ENCODE data around the gene DROSHA. TPM values are rescaled to one million over a fixed set of nuclear protein-coding genes. Genes with fewer than 3 reads are reported as not detected.

Gene DROSHA
- total RNA-seq, 1 experiment from 2014 or later: 73.5 TPM

DNA sequence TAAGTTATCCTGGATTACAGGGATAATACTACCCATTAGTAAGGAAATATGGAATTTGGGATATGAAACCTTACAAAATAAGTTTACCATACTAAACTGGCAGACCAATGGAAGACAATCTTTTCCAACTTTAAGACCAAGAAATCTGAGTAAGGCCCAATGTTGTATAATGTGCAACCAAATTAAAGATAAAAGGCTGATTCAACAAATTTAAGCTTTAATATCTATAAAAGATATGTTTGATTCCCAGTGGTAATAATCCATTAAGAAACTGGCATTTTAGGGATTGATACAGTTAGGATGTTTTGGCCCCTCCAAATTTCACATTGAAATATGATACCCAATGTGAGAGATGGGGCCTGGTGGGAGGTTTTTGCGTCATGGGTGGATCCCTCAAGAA, 66.6 kb downstream of the DROSHA start:
- Histone ChIP-seq H3K79me2 (ENCODE audit: insufficient read depth, low read length) (no peaks in the 10 kb centered on the region), H3K4me3 (replicated peaks in 1 of 2; ENCODE audit: low read depth in 1 of 2, low read length in 2 of 2) (no peak overlapping the region), H3K27me3 (ENCODE audit: insufficient read depth, low read length) (no peaks in the 10 kb centered on the region), H3K9ac (ENCODE audit: low read length) (no peak overlapping the region), H3K27ac (ENCODE audit: low read depth, low read length) (no peak overlapping the region), H3K4me1 (ENCODE audit: control insufficient read depth in 1 of 2, insufficient read depth in 2 of 2, low read length in 2 of 2) (no peaks in the 10 kb centered on the region), H3K36me3 (ENCODE audit: control insufficient read depth in 1 of 2, insufficient read depth in 2 of 2, low read length in 2 of 2) (peaks cover 32 to 36% of the 10 kb centered on the region in 2 experiments; a peak in 3 of 4 replicates), H3K9me3 (ENCODE audit: control insufficient read depth in 1 of 2, insufficient read depth in 1 of 2, low read depth in 1 of 2, low read length in 2 of 2) (no peaks in the 10 kb centered on the region), H3K4me2 (ENCODE audit: low read length) (no peak overlapping the region), H4K20me1 (ENCODE audit: insufficient read depth) (no peaks in the 10 kb centered on the region), H3K9me2 (ENCODE audit: insufficient read depth) (no peaks in the 10 kb centered on the region), H2AFZ (ENCODE audit: low read depth, low read length, poor library complexity, severe bottlenecking) (no peak overlapping the region)
- DNase-seq (ENCODE audit: low read depth, low spot score): no peak
- intact Hi-C loops (cut with micrococcal nuclease): no loop called here
- RAD21 ChIA-PET (ENCODE audit: low non-redundant PET in 1 of 2, low total read pairs in 2 of 2, uncharacterized antibody in 2 of 2, unreplicated experiment in 2 of 2): no interaction called here
- no peak for ATAC-seq
- no TSS peak for BruUV-seq (replicated peaks)
- CTCF ChIA-PET: no interaction called here
- no peak for TF ChIP-seq EGR1 (IDR thresholded peaks at IDR 0.05; ENCODE audit: low read depth)
- POLR2A ChIA-PET: no interaction called here

DNA sequence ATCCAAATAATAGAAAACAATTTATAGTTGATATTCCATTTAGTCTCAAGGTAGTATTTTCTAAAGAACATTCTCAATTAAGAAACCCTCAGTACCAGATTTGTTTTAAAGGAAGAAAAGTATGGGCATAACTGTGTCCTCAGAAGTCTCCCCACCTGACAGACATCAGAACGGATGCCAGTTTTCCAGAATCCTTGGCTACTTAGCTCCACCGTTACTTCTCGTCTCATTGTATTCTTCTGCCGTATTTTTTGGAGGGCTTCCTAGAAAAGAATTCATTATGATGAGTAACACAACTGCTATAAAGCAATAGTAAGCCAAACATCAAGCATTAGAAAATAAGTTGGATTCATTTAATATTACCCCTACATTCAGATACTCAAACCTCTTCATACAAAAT, 67.8 kb downstream of the DROSHA start:
- Histone ChIP-seq H3K4me3 (replicated peaks in 1 of 2; ENCODE audit: low read depth in 1 of 2, low read length in 2 of 2) (no peak overlapping the region), H3K27me3 (ENCODE audit: insufficient read depth, low read length) (no peaks in the 10 kb centered on the region), H3K9me2 (ENCODE audit: insufficient read depth) (no peaks in the 10 kb centered on the region), H2AFZ (ENCODE audit: low read depth, low read length, poor library complexity, severe bottlenecking) (no peak overlapping the region), H4K20me1 (ENCODE audit: insufficient read depth) (no peaks in the 10 kb centered on the region), H3K27ac (ENCODE audit: low read depth, low read length) (no peak overlapping the region), H3K9me3 (ENCODE audit: control insufficient read depth in 1 of 2, insufficient read depth in 1 of 2, low read depth in 1 of 2, low read length in 2 of 2) (no peaks in the 10 kb centered on the region), H3K36me3 (ENCODE audit: control insufficient read depth in 1 of 2, insufficient read depth in 2 of 2, low read length in 2 of 2) (peaks cover 32 to 36% of the 10 kb centered on the region in 2 experiments; a peak in 3 of 4 replicates), H3K9ac (ENCODE audit: low read length) (no peak overlapping the region), H3K4me2 (ENCODE audit: low read length) (no peak overlapping the region), H3K4me1 (ENCODE audit: control insufficient read depth in 1 of 2, insufficient read depth in 2 of 2, low read length in 2 of 2) (no peaks in the 10 kb centered on the region), H3K79me2 (ENCODE audit: insufficient read depth, low read length) (no peaks in the 10 kb centered on the region)
- POLR2A ChIA-PET: no interaction called here
- RAD21 ChIA-PET (ENCODE audit: low non-redundant PET in 1 of 2, low total read pairs in 2 of 2, uncharacterized antibody in 2 of 2, unreplicated experiment in 2 of 2): no interaction called here
- no TSS peak for BruUV-seq (replicated peaks)
- no peak for TF ChIP-seq EZH2phosphoT487 (IDR thresholded peaks at IDR 0.05; ENCODE audit: borderline replicate concordance)
- no peak for TF ChIP-seq POLR2A (IDR thresholded peaks at IDR 0.05; ENCODE audit: borderline replicate concordance, extremely low read depth, insufficient read depth, insufficient read length)
- TF ChIP-seq, protein P1, sequence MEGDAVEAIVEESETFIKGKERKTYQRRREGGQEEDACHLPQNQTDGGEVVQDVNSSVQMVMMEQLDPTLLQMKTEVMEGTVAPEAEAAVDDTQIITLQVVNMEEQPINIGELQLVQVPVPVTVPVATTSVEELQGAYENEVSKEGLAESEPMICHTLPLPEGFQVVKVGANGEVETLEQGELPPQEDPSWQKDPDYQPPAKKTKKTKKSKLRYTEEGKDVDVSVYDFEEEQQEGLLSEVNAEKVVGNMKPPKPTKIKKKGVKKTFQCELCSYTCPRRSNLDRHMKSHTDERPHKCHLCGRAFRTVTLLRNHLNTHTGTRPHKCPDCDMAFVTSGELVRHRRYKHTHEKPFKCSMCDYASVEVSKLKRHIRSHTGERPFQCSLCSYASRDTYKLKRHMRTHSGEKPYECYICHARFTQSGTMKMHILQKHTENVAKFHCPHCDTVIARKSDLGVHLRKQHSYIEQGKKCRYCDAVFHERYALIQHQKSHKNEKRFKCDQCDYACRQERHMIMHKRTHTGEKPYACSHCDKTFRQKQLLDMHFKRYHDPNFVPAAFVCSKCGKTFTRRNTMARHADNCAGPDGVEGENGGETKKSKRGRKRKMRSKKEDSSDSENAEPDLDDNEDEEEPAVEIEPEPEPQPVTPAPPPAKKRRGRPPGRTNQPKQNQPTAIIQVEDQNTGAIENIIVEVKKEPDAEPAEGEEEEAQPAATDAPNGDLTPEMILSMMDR (IDR thresholded peaks at IDR 0.05 in 2 of 3, conservative IDR thresholded peaks at IDR 0.05 in 1 of 3; ENCODE audit: borderline replicate concordance in 1 of 3, insufficient read depth in 1 of 3, low read depth in 2 of 3, low read length in 2 of 3): no peak
- TF ChIP-seq, protein P2, sequence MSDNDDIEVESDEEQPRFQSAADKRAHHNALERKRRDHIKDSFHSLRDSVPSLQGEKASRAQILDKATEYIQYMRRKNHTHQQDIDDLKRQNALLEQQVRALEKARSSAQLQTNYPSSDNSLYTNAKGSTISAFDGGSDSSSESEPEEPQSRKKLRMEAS (IDR thresholded peaks at IDR 0.05): no peak
- no peak for TF ChIP-seq SP1 (IDR thresholded peaks at IDR 0.05; ENCODE audit: low read depth)
- TF ChIP-seq, protein P3, sequence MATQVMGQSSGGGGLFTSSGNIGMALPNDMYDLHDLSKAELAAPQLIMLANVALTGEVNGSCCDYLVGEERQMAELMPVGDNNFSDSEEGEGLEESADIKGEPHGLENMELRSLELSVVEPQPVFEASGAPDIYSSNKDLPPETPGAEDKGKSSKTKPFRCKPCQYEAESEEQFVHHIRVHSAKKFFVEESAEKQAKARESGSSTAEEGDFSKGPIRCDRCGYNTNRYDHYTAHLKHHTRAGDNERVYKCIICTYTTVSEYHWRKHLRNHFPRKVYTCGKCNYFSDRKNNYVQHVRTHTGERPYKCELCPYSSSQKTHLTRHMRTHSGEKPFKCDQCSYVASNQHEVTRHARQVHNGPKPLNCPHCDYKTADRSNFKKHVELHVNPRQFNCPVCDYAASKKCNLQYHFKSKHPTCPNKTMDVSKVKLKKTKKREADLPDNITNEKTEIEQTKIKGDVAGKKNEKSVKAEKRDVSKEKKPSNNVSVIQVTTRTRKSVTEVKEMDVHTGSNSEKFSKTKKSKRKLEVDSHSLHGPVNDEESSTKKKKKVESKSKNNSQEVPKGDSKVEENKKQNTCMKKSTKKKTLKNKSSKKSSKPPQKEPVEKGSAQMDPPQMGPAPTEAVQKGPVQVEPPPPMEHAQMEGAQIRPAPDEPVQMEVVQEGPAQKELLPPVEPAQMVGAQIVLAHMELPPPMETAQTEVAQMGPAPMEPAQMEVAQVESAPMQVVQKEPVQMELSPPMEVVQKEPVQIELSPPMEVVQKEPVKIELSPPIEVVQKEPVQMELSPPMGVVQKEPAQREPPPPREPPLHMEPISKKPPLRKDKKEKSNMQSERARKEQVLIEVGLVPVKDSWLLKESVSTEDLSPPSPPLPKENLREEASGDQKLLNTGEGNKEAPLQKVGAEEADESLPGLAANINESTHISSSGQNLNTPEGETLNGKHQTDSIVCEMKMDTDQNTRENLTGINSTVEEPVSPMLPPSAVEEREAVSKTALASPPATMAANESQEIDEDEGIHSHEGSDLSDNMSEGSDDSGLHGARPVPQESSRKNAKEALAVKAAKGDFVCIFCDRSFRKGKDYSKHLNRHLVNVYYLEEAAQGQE (IDR thresholded peaks at IDR 0.05; ENCODE audit: low read depth): no peak
- TF ChIP-seq EZH2 (IDR thresholded peaks at IDR 0.05): no peak
- TF ChIP-seq POLR2AphosphoS5 (IDR thresholded peaks at IDR 0.05; ENCODE audit: low read depth, low read length): no peak
- CTCF ChIA-PET: no interaction called here
- intact Hi-C loops (cut with micrococcal nuclease): no loop called here
- no peak for DNase-seq (ENCODE audit: low read depth, low spot score)
- ATAC-seq: no peak
